ENCODE results near the gene TNFRSF1B.

- TF ChIP-seq CTCF (IDR thresholded peaks at IDR 0.05; ENCODE audit: poor library complexity, severe bottlenecking) (no peak), EP300 (conservative IDR thresholded peaks at IDR 0.05; ENCODE audit: poor library complexity, severe bottlenecking) (no peak), EZH2 (IDR thresholded peaks at IDR 0.05; ENCODE audit: borderline replicate concordance, insufficient read depth, low read length, poor library complexity, severe bottlenecking) (no peak), POLR2AphosphoS5 (IDR thresholded peaks at IDR 0.05) (no peak), RAD21 (conservative IDR thresholded peaks at IDR 0.05) (no peak), TAF1 (IDR thresholded peaks at IDR 0.05; ENCODE audit: low read depth) (no peak)
- TF ChIP-seq, protein P1, sequence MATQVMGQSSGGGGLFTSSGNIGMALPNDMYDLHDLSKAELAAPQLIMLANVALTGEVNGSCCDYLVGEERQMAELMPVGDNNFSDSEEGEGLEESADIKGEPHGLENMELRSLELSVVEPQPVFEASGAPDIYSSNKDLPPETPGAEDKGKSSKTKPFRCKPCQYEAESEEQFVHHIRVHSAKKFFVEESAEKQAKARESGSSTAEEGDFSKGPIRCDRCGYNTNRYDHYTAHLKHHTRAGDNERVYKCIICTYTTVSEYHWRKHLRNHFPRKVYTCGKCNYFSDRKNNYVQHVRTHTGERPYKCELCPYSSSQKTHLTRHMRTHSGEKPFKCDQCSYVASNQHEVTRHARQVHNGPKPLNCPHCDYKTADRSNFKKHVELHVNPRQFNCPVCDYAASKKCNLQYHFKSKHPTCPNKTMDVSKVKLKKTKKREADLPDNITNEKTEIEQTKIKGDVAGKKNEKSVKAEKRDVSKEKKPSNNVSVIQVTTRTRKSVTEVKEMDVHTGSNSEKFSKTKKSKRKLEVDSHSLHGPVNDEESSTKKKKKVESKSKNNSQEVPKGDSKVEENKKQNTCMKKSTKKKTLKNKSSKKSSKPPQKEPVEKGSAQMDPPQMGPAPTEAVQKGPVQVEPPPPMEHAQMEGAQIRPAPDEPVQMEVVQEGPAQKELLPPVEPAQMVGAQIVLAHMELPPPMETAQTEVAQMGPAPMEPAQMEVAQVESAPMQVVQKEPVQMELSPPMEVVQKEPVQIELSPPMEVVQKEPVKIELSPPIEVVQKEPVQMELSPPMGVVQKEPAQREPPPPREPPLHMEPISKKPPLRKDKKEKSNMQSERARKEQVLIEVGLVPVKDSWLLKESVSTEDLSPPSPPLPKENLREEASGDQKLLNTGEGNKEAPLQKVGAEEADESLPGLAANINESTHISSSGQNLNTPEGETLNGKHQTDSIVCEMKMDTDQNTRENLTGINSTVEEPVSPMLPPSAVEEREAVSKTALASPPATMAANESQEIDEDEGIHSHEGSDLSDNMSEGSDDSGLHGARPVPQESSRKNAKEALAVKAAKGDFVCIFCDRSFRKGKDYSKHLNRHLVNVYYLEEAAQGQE (IDR thresholded peaks at IDR 0.05; ENCODE audit: borderline replicate concordance): no peak
Observed at GRCh38 chr1:12129624-12130023, 37.2 kb upstream of the TNFRSF1B start.

Measured in neural cell (in vitro differentiated cells).